ENCODE measurements around the gene NAA10. TPM values are rescaled to one million over a fixed set of nuclear protein-coding genes. Genes with fewer than 3 reads are reported as not detected.
A peak's percentile ranks its signal among the peaks of the same experiment; 100 is the strongest.

Gene NAA10
- total and polyA plus RNA-seq, 2 of the 13 experiments (the other 11 are each of a cell fraction or from before 2014, with no cell fraction given): 49.2 to 51.7 TPM

DNA sequence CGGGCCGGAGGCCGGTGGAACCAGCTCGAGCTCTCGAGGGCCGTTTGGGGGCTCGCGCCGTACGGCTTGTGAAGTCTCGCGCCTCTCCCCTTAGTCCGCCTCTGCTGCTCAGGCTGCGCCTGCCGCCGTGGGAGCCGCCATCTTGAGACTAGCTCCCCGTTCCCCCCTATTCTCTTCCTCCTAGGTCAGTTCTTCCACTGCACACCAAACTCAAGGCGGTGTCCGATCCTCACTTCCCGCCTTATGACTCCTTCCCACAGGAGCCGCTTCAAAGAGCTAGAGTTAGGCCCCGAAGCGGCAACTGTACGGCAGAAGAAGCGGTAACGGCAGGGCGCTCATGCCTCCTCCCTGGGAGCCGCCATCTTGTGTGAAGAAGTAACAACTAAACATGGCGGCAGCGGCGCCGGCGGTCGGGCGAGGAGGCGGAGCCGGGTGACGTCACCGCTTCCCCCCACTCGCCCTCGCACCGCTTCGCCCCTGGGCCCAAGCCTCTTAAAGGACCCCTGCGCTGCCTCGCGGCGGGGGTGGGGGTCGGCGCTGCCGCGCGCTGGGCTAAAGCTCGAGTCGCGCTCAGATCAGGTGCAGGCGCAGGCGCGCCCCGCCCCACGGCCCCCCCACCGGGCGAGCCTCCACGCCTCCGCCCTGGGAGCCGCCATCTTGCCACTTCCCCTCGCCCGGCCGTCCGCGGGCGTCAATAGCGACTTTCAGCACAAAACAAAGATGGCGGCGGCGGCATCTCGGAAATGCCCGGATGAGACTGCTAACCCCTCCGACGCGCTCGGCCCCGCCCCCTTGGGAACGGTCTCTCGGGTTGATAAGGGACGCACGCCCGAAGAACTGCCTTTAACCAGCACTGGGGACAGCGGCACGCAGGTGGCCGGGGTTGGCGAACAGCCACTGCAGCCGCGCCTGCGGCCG lies 36.9 kb upstream of the NAA10 start, which contains the start of gene HCFC1 (continued):
- TF ChIP-seq MTF2 (CRISPR knock-in tag; IDR thresholded peaks at IDR 0.05; ENCODE audit: borderline replicate concordance) (no peak), ZNF768 (CRISPR knock-in tag; IDR thresholded peaks at IDR 0.05) (no peak), HOXA5 (CRISPR knock-in tag; IDR thresholded peaks at IDR 0.05) (no peak), NFKBIZ (CRISPR knock-in tag; IDR thresholded peaks at IDR 0.05) (no peak), SALL2 (CRISPR knock-in tag; IDR thresholded peaks at IDR 0.05) (no peak), JARID2 (CRISPR knock-in tag; IDR thresholded peaks at IDR 0.05; ENCODE audit: insufficient replicate concordance) (no peak), SOX13 (IDR thresholded peaks at IDR 0.05) (no peak), SOX13 (CRISPR knock-in tag; conservative IDR thresholded peaks at IDR 0.05 in 1 of 2, IDR thresholded peaks at IDR 0.05 in 1 of 2) (no peak), MEIS1 (CRISPR knock-in tag; IDR thresholded peaks at IDR 0.05; ENCODE audit: borderline replicate concordance) (no peak; the same call in 1 of the 2 replicates), ZNF672 (CRISPR knock-in tag; IDR thresholded peaks at IDR 0.05) (no peak), NCOA2 (CRISPR knock-in tag; IDR thresholded peaks at IDR 0.05) (no peak)
- TF ChIP-seq, protein P1, sequence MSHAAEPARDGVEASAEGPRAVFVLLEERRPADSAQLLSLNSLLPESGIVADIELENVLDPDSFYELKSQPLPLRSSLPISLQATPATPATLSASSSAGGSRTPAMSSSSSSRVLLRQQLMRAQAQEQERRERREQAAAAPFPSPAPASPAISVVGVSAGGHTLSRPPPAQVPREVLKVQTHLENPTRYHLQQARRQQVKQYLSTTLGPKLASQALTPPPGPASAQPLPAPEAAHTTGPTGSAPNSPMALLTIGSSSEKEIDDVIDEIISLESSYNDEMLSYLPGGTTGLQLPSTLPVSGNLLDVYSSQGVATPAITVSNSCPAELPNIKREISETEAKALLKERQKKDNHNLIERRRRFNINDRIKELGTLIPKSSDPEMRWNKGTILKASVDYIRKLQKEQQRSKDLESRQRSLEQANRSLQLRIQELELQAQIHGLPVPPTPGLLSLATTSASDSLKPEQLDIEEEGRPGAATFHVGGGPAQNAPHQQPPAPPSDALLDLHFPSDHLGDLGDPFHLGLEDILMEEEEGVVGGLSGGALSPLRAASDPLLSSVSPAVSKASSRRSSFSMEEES (CRISPR knock-in tag; IDR thresholded peaks at IDR 0.05): no peak
- TF ChIP-seq, protein P2, sequence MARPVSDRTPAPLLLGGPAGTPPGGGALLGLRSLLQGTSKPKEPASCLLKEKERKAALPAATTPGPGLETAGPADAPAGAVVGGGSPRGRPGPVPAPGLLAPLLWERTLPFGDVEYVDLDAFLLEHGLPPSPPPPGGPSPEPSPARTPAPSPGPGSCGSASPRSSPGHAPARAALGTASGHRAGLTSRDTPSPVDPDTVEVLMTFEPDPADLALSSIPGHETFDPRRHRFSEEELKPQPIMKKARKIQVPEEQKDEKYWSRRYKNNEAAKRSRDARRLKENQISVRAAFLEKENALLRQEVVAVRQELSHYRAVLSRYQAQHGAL (CRISPR knock-in tag; IDR thresholded peaks at IDR 0.05; ENCODE audit: not compliant biosample characterization): no peak
- TF ChIP-seq, protein P3, sequence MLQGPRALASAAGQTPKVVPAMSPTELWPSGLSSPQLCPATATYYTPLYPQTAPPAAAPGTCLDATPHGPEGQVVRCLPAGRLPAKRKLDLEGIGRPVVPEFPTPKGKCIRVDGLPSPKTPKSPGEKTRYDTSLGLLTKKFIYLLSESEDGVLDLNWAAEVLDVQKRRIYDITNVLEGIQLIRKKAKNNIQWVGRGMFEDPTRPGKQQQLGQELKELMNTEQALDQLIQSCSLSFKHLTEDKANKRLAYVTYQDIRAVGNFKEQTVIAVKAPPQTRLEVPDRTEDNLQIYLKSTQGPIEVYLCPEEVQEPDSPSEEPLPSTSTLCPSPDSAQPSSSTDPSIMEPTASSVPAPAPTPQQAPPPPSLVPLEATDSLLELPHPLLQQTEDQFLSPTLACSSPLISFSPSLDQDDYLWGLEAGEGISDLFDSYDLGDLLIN (CRISPR knock-in tag; IDR thresholded peaks at IDR 0.05; ENCODE audit: borderline replicate concordance): no peak
- TF ChIP-seq, protein P4, sequence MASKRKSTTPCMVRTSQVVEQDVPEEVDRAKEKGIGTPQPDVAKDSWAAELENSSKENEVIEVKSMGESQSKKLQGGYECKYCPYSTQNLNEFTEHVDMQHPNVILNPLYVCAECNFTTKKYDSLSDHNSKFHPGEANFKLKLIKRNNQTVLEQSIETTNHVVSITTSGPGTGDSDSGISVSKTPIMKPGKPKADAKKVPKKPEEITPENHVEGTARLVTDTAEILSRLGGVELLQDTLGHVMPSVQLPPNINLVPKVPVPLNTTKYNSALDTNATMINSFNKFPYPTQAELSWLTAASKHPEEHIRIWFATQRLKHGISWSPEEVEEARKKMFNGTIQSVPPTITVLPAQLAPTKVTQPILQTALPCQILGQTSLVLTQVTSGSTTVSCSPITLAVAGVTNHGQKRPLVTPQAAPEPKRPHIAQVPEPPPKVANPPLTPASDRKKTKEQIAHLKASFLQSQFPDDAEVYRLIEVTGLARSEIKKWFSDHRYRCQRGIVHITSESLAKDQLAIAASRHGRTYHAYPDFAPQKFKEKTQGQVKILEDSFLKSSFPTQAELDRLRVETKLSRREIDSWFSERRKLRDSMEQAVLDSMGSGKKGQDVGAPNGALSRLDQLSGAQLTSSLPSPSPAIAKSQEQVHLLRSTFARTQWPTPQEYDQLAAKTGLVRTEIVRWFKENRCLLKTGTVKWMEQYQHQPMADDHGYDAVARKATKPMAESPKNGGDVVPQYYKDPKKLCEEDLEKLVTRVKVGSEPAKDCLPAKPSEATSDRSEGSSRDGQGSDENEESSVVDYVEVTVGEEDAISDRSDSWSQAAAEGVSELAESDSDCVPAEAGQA (IDR thresholded peaks at IDR 0.05; ENCODE audit: low read depth): peak; percentile 91
- TF ChIP-seq, protein P4 (CRISPR knock-in tag; IDR thresholded peaks at IDR 0.05; ENCODE audit: borderline replicate concordance): no peak
- TF ChIP-seq, protein P5, sequence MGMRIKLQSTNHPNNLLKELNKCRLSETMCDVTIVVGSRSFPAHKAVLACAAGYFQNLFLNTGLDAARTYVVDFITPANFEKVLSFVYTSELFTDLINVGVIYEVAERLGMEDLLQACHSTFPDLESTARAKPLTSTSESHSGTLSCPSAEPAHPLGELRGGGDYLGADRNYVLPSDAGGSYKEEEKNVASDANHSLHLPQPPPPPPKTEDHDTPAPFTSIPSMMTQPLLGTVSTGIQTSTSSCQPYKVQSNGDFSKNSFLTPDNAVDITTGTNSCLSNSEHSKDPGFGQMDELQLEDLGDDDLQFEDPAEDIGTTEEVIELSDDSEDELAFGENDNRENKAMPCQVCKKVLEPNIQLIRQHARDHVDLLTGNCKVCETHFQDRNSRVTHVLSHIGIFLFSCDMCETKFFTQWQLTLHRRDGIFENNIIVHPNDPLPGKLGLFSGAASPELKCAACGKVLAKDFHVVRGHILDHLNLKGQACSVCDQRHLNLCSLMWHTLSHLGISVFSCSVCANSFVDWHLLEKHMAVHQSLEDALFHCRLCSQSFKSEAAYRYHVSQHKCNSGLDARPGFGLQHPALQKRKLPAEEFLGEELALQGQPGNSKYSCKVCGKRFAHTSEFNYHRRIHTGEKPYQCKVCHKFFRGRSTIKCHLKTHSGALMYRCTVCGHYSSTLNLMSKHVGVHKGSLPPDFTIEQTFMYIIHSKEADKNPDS (CRISPR knock-in tag; IDR thresholded peaks at IDR 0.05): no peak
